Endothelial cell of hepatic sinusoid (primary cell): Measurements from ENCODE around the gene SGTA.

Source experiments
- in situ Hi-C: cut with HindIII; loops from 2 replicates; pipeline ENCODE4 v1.10.0; 2017; ENCODE audit warnings: low sequenced_read_pairs

The SGTA gene

DNA sequence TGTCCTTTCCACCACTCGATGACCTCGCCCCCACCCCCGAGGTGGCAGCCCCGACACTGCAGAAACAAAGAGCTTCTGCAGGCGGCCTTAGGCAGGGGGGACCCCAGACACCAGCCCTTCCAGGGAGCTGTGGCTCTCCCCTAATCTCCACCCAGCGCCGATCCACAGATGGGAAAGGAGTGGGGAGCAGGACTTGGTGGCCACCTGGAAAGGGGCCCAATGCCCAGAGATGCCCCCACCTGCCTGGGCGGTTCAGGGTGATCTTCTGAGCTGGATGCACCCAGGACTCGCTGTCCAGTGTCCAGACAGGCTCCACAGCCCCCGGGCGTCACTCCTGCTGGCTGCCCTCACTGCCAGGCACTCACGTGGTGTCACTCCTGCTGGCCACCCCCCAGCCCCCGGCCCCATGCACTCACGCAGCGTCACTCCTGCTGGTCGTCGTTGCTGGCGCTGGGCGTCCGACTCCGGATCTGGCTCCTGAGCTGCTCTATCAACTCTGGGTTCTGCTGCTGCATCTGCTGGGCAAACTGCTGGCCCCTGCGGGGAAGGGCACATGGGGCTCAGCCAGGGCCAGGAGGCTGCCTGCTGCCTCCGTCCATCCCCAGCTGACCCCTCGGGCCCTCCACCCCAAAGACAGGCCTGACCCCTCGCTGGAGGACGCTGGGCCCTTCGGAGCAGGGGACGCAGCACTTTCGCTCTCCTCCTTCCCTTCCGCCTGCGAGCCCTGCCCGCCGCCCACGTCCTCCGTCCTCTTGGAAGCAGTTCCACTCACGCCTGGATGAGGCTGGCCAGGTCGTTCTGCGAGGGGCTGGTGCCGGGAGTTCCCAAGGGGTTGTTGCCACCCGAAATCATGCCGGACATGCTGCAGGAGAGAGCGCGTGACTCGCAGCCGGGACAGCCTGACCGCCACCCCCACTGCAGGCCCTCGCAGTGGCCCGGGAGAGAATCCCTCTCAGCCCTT is 25.9 kb downstream of the SGTA start:
- in situ Hi-C loops: loop anchor here (10.0 kb wide), 1 partner anchor 122 kb away; no protein-coding TSS in a partner anchor

DNA sequence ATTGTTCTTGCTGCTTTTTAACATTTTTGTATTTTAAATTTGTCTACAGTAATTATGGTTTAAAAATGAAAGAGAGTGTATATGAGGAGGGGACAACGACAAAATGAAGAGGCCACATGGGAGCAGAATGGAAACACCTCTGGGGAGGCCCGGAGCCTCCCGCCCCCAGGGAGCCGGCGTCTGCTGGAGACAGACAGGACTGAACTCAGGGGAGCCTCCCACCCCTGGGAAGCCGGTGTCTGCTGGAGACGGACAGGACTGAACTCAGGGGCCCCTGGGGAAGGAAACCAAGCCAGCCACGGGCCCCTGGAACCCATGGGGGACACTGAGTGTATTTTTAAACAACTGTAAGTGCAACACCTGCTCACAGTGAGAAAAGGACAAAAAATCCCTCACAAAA is 26.6 kb downstream of the SGTA start:
- in situ Hi-C loops: loop anchor here (10.0 kb wide), 1 partner anchor 122 kb away; no protein-coding TSS in a partner anchor

DNA sequence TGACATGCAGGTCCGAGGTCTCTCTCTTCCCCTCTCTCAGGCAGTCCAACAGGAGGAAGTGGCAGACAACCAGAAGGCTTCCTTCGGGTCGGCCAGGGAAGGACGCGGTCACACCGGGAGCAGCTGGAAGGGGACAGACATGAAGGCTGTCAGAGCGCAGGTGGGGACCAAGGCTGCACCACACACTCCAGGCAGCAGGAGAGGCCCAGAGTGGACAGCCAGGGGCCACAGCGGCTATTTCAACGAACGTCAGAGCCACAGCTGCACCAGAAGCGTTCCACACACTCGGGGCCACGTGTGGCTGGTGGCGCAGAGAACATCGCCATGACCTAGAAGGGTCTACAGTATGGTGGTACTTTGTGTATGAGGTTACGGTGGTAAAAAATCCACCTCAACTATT is 27.3 kb downstream of the SGTA start:
- in situ Hi-C loops: loop anchor here (10.0 kb wide), 1 partner anchor 121 kb away; no protein-coding TSS in a partner anchor

DNA sequence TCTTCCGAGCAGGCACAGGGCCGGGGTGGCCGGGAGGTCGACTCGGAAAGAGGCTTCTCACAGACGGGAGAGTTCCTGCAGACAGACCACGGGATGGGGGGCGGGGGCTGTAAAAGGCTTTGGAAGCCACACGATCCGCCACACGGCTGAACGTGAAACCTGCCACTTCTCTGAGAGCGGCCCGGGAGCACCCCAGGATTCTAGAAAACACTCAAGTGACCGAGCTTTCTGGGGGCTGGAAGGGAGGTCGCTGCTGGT is 27.7 kb downstream of the SGTA start:
- in situ Hi-C loops: loop anchor here (10.0 kb wide), 1 partner anchor 121 kb away; no protein-coding TSS in a partner anchor

DNA sequence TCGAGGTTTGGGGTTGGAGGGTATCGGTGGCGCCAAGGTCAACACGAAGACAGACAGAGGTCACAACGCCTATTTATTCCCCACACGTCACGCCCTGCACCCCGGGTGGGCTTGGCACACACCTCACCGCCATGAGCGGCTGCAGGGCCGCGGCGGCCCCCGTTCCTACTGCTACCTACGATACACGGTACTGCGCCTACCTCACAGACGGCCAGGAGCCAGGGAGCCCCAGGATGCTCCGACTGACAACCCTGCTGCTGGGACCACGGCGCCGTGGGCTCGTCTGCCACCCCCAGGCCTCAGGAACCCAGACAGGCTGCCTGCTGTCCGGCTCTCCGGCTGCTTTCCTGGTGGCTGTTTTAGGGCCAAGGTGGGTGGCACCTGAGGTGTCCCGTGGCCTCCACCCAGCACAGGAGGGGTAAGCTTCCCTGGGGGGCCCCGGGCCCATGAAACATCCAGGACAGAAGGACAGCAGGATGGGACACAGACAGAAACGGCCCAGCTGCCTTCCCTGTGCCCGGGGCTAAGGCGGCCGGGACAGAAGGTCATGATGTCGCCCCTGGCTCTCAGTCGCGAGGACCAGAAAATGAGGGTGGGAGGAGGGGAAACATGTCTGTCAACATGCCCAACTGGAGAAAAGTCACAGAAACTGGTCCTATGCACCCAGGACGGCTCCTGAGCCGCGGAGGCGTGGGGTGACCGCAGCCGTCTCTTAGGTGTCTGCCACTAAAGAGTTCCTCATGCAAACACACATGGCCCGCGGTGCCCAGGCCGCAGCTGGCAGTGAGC is 28.2 kb downstream of the SGTA start:
- in situ Hi-C loops: loop anchor here (10.0 kb wide), 1 partner anchor 120 kb away; no protein-coding TSS in a partner anchor

DNA sequence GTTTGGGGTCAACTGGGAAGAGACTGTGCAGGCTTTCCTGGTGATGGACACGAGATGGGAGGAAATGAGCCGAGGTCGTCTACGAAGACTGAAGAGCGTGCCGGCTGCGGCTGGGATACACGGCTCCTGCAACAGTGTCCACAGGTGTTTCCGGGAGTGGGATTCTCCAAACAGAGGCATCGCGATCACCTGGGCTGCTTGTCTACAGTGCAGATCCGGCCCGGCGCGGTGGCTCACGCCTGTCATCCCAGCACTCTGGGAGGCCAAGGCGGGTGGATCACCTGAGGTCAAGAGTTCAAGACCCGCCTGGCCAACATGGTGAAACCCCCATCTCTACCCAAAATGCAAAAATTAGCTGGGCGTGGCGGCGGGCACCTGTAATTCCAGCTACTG is 31.6 kb downstream of the SGTA start:
- in situ Hi-C loops: loop anchor here (10.0 kb wide), 1 partner anchor 117 kb away; no protein-coding TSS in a partner anchor

DNA sequence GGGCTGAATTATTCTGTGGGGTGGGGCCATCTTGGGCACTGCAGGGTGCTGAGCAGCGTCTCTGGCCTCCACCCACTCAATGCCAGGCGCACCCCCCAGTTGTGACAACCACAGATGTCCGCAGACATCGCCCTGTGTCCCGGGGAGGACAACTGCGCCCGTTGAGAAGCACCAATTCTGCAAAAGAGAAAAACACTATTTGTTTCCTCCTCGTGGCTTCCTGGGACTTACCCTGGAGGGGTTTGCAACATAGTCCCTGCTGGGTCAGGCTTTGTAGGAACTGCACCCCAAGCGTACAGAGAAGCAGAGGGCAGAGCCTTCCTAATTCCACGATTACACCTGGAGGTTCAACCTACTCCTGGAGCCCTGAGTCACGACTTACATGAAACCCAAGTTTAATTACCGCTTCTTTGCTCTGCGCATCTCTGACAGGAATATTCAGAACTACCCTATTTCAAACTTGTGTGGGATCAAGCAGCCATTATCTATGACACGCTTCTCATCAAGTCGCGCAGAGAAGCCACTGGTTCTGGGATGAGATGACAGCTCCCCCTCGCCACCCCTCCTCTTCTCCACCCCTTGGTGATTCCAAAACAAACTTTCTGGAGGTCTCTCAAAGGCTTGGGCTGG is 32.1 kb downstream of the SGTA start:
- in situ Hi-C loops: loop anchor here (10.0 kb wide), 1 partner anchor 116 kb away; no protein-coding TSS in a partner anchor

DNA sequence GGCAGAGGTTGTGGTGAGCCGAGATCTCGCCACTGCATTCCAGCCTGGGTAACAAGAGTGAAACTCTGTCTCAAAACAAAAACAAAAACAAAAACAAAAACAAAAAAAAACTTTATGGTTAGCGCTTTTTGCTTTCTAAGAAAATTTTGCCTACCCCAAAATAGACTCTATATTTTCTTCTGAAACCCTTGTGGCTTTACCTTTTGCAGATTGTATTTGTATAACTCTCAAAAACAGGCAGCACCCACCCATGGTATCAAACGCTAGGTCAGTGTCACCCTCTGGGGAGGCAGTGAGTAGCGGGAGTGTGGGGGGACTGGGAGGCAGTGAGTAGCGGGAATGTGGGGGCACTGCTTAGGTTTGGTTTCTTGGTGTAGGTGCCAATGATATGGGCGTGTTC is 35.7 kb downstream of the SGTA start:
- in situ Hi-C loops: no loop called here

DNA sequence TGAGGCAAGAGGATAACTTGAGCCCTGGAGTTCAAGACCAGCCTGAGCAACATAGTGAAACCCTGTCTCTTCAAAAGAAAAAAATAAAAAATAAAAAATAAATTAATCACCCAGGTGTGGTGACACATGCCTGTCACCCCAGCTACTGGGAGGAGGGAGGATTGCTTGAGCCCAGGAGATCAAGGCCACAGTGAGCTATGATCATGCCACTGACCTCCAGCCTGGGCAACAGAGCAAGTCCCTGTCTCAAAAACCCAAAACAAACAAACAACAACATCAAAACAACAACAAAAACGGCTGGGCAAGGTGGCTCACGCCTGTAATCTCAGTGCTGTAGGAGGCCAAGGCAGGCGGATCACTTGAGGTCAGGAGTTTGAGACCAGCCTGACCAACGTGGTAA is 39.0 kb downstream of the SGTA start:
- in situ Hi-C loops: no loop called here

DNA sequence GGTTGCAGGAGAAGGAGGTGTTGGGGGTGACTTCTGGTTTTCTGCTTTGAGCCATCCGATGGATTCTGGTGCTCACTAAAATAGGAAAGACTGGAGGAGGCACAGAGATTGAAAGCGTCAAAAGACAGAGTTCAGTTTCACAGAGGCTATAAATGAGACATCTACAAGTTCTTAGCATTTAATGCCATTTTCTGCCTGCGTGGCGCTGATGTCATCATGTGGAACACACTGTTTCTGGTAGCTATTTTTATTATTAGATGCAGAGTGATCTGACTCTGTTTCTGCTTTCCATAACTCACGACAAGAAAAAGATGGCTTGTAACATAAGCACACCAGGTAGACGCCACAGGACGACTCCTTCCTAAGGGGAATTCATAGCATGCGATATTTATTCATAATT is 40.0 kb downstream of the SGTA start:
- in situ Hi-C loops: no loop called here

DNA sequence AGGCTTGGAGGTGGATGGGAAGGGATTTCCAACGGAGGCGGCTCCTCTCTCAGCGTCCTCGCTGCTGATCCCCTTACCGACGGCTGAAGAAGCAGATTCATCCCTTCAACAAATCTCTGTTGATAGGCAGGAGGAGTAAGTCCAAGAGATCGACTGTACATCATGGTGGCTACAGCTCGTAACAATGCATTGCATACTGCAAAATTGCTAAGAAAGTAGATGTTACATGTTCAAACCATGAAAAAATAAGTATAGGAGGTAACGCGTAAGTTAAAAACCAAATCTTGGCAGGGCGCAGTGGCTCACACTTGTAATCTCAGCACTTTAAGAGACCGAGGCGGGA is 42.8 kb downstream of the SGTA start:
- in situ Hi-C loops: no loop called here

DNA sequence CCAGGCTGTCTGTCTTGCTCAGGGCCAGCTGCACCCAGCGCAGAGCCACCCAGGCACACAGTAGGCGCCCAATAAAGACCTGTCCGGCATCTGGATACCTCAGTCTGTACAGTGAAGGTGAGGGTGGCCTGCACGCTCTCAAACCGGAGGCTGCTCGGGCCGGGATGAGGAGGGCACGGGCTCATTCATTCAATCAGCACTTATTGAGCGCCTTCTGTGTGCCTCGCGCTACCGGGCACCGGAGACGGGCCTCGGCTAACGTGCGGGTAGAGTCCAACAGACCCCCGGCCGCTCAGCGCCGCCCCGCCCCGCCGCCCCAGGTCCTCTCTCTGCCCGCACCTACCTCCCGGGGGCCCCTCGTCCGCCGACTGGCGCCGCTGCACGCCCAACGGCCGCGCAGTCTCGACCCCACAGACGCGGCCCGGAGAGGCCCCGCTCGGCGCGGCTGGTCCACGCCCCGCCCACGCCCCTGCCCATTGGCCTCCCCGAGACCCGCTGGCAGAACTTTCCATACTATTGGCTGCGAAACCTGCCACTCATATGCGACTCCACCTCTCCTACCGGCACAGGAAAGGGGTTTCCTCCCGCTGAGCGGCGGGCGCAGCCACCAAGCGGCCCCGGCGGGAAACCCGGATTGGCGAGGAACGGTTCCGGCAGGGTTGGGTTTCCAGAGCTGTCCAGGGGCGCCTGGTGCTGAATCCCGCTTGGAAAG is 43.3 kb downstream of the SGTA start, which contains the start of gene SLC39A3:
SLC39A3 (minus strand) TSS at position 416 of the 712 bp plus-strand sequence. CDS start 2,760 bp downstream, outside the sequence.
- in situ Hi-C loops: loop anchor here (5.0 to 10.0 kb wide), 2 partner anchors 42 to 95 kb away; no protein-coding TSS in a partner anchor

DNA sequence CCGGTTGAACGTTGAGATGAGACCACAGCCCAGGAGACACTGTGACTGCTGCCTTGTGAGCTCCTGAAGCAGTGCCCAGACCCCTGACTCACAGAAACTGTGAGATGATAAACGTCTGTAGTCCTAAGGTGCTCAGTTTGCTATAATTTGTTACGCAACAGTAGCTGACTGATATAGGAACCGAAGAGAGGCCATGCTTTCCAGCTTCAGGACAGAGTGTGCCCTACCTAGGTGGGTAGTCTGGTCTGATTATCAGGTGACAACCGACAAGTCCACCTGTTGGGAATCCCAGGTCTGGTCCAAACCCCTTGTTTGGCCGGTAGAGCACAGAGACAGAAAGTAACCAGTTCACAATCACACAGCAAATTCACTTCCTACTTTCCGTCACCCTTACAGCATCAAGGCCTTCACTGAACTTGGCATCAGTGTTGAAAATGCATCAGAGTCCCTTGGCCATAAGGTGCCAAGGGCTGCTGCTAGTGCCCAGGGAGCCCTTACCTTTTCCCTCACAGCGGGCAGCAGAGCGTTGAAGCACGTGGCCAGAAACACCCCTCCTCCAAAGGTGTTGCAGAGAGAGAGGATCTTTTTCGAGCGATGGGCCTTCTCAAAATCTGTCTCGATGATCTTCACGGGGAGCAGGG is 46.4 kb downstream of the SGTA start:
- in situ Hi-C loops: loop anchor here (5.0 to 10.0 kb wide), 2 partner anchors 39 to 92 kb away; no protein-coding TSS in a partner anchor

DNA sequence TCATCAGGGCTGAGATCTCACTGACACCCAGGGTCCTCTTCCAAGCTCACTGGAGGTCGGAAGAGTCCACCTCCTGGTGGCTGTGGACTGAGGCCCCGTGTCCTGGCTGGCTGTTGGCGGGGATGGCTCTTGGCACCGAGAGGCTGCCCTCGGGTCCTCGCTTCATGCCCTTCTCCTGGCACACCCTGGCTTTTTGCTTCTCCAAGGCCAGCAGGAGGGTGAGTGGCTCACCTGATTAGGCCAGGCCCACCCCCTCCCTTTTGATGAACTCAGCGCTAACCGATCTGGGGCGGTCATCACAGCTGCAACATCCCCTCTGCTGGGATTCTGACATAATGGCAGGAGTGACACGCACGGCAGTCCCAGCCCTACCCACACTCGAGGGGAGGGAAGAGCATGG is 47.7 kb downstream of the SGTA start:
- in situ Hi-C loops: loop anchor here (5.0 to 10.0 kb wide), 2 partner anchors 38 to 91 kb away; no protein-coding TSS in a partner anchor

DNA sequence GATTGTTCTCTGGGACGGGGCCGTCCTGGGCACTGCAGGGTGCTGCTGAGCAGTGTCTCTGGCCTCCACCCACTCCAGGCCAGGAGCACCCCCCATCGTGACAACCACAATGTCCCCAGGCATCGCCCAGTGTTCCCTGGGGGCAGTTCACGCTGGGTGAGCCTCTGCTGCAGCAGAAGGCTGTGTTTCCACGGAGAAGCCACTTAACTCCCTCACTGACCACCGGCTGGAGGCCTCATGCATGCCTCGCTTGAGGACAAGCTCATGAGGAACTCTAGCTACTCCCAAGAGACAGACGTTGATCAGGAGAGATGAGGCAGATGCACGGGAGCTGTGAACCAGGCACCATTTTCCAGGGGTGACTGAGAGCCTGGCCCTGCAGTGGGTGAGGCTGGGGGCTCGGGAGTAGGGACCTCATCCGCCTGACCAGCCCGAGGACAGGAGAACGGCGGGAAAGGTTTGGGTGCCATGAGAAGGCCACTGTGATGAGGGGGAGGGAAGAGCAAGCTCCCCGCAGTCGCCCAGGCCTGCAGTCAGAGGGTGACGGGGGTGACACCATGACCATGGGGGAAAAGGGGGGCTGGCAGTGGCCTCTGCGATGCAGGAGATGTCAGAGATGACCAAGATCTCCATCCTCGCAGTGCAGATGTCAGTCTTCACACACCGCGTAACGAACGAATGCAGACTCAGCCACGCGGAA is 48.3 kb downstream of the SGTA start:
- in situ Hi-C loops: loop anchor here (5.0 to 10.0 kb wide), 2 partner anchors 37 to 90 kb away; no protein-coding TSS in a partner anchor

DNA sequence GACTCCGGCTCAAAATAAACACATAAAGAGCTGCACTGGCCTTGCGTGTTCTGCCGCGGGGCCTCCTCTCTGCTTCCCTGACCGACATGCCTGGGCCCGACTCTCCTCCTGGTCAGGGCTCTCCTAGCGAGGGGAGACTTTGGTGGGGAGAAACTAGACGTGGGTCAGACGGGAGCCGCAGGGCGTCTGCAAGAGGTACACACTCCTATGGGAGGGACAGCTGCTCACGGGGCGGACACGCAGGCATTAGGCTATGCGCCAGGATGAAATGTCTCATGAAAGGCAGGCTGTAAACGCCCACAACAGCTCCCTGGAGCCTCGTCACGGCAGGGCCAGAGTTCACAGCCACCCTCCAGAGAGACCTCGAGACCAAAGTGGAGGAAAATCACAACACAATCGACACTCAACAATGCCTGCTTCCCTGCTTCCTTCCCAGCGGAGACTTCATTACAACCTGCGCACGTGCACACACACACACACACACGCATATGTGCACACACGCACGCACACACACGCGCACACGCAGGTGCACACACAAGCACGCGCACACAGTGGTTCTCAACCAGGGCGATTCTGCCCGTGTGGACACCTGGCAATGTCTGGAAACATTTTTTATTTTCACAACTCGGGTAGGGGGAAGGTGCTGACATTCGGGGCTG is 49.0 kb downstream of the SGTA start:
- in situ Hi-C loops: loop anchor here (10.0 kb wide), 1 partner anchor 89 kb away; no protein-coding TSS in a partner anchor

DNA sequence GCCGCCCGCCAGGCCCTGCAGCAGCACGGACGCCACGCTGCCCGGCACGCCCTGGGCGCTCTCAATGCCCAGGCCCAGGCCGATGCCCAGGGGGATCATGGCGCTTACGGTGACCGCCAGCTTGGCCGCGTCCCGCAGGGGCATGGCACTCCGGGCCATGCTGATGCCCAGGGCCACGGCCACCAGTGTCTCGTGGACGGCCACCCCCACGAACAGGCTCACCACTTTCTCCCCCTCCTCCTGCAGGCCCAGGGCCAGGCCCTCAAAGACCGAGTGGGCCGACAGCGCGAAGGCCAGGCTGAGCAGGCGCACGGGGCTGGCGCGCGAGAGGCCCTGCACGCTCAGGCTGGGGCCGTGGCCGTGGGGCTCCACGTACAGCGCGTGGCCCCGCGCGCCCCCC is 50.2 kb downstream of the SGTA start:
- in situ Hi-C loops: loop anchor here (10.0 kb wide), 1 partner anchor 88 kb away; no protein-coding TSS in a partner anchor

DNA sequence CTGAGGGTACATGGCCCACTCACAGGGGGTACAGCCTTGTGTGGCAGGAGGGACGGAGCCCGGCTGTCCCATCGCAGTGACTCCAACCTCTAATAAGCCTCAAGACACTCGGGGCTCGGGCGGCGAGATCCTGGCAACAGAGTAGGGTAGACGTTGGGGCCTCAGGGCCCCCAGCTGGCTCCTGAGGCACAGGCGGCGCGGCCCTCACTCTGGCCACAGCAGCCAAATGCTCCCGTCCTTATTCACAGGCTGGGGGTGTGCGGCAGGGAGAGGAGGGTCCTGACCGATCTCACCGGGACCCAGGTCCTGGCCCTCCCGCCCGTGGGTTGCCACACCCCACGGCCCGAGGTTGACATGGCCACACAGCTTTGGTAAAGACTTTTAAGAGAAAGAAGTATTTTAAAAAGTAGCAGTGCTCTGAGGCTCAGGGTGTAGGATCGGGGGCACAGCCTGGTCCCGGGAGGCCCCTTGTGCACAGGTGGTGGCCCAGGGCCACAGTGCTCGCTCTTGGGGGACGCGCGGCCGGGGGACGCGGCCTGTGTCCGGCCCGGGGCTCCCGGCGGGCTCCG is 50.8 kb downstream of the SGTA start:
- in situ Hi-C loops: loop anchor here (10.0 kb wide), 1 partner anchor 87 kb away; no protein-coding TSS in a partner anchor
